SK-N-SH (cell line): Measurements from ENCODE around the gene HPCAL1. TPM values are rescaled to one million over a fixed set of nuclear protein-coding genes. Genes with fewer than 3 reads are reported as not detected.

ENCODE experiments used
- CTCF ChIA-PET: fragments of 300-600, 350-600 bp; formaldehyde crosslinking; extraction: SDS; loops from one replicate; lab custom pipeline; 2021; lab: Yijun Ruan, JAX
- POLR2A ChIA-PET: fragments of 350-600 bp; sonication (Branson Sonifier 250); formaldehyde crosslinking; extraction: SDS; loops from one replicate; lab custom pipeline; 2020; ENCODE audit warnings: antibody characterized with exemption, inconsistent platforms; lab: Yijun Ruan, JAX
- DNase-seq: peaks from one replicate; pipeline ENCODE4 v3.0.0; 2012
- H2AFZ ChIP-seq: fragments of 200-600 bp; sonication (generic); 2 replicates; pipeline ENCODE4 v1.8.1; 2016; ENCODE audit warnings: antibody characterized with exemption, mild to moderate bottlenecking, low read depth
- H3F3A ChIP-seq: fragments of 200-600 bp; sonication (generic); replicated peaks from 2 replicates; pipeline ENCODE3; 2016; ENCODE audit warnings: antibody characterized with exemption, mild to moderate bottlenecking; ENCODE audit not compliant: insufficient read depth
- H3K27ac ChIP-seq, 2 experiments: fragments of 200-500 bp in 1 of 2; fragments of 200-600 bp in 1 of 2; sonication (Bioruptor generic) in 1 of 2; sonication (generic), shearing (Covaris generic) in 1 of 2; 2 replicates each; pipeline versions ENCODE4 v1.5.1 to v1.6.1; 2014 to 2016; ENCODE audit warnings: low read depth in 2 of 2, inconsistent platforms in 1 of 2, low read length in 1 of 2, mild to moderate bottlenecking in 1 of 2, mixed read lengths in 1 of 2
- H3K27me3 ChIP-seq: fragments of 200-600 bp; sonication (generic), shearing (Covaris generic); 2 replicates; pipeline ENCODE4 v1.6.1; 2016; ENCODE audit warnings: mixed run types; ENCODE audit not compliant: insufficient read depth
- H3K36me3 ChIP-seq, 2 experiments: fragments of 200-500 bp in 1 of 2; fragments of 200-600 bp in 1 of 2; sonication (Bioruptor generic) in 1 of 2; sonication (generic) in 1 of 2; replicated peaks in 1 of 2; 2 replicates each; pipeline versions ENCODE3 to v1.5.1; 2014 to 2016; ENCODE audit warnings: low read length in 1 of 2, mild to moderate bottlenecking in 1 of 2; ENCODE audit not compliant: insufficient read depth in 2 of 2, control insufficient read depth in 1 of 2
- H3K4me1 ChIP-seq, 2 experiments: fragments of 200-500 bp in 1 of 2; fragments of 200-600 bp in 1 of 2; sonication (Bioruptor generic) in 1 of 2; sonication (generic), shearing (Covaris generic) in 1 of 2; 2 replicates each; pipeline versions ENCODE4 v1.5.1 to v1.6.1; 2014 to 2016; ENCODE audit warnings: low read depth in 1 of 2, low read length in 1 of 2, mixed run types in 1 of 2; ENCODE audit not compliant: insufficient read depth in 2 of 2, control insufficient read depth in 1 of 2
- H3K4me2 ChIP-seq: fragments of 200-600 bp; sonication (generic), shearing (Covaris generic); 2 replicates; pipeline ENCODE4 v1.6.1; 2017; ENCODE audit warnings: mixed run types
- H3K4me3 ChIP-seq, 2 experiments: fragments of 200-500 bp in 1 of 2; fragments of 200-600 bp in 1 of 2; sonication (Bioruptor generic) in 1 of 2; sonication (generic), shearing (Covaris generic) in 1 of 2; 2 replicates each; pipeline versions ENCODE4 v1.5.1 to v1.8.1; 2014 to 2016; ENCODE audit warnings: low read depth in 2 of 2, inconsistent platforms in 1 of 2, low read length in 1 of 2, mild to moderate bottlenecking in 1 of 2, mixed read lengths in 1 of 2, moderate library complexity in 1 of 2
- H3K79me2 ChIP-seq: fragments of 200-600 bp; sonication (generic); 2 replicates; pipeline ENCODE4 v1.8.1; 2017; ENCODE audit warnings: mild to moderate bottlenecking; ENCODE audit not compliant: insufficient read depth
- H3K9ac ChIP-seq: fragments of 200-600 bp; sonication (generic); 2 replicates; pipeline ENCODE4 v1.6.1; 2017; ENCODE audit warnings: mixed run types
- H3K9me2 ChIP-seq: fragments of 200-600 bp; sonication (generic); 2 replicates; pipeline ENCODE4 v1.6.1; 2017; ENCODE audit warnings: mixed run types
- H3K9me3 ChIP-seq: fragments of 200-600 bp; sonication (generic); 2 replicates; pipeline ENCODE4 v1.6.1; 2017; ENCODE audit warnings: mixed run types, mild to moderate bottlenecking, moderate library complexity
- H4K20me1 ChIP-seq: fragments of 200-600 bp; sonication (generic); 2 replicates; pipeline ENCODE4 v1.6.1; 2017; ENCODE audit warnings: mild to moderate bottlenecking, mixed run types; ENCODE audit not compliant: insufficient read depth
- CHD2 ChIP-seq: fragments of 150-350 bp; IDR thresholded peaks from 2 replicates; pipeline ENCODE4 v1.6.1; 2018; ENCODE audit warnings: low read length; ENCODE audit not compliant: partially characterized antibody
- ELF1 ChIP-seq: IDR thresholded peaks from 2 replicates; pipeline ENCODE4 v1.4.0; 2012
- EZH2phosphoT487 ChIP-seq: fragments of 200-600 bp; sonication (generic); IDR thresholded peaks from 2 replicates; pipeline ENCODE4 v1.6.1; 2017; ENCODE audit warnings: low read depth, mixed run types, mild to moderate bottlenecking, antibody characterized with exemption, moderate library complexity, borderline replicate concordance
- FOXJ3 ChIP-seq: sonication (generic); formaldehyde crosslinking; IDR thresholded peaks from 2 replicates; pipeline ENCODE4 v1.5.1; 2020; ENCODE audit warnings: mild to moderate bottlenecking, missing genetic modification reagents
- FOXM1 ChIP-seq: IDR thresholded peaks from 2 replicates; pipeline ENCODE4 v1.4.0; 2012; ENCODE audit warnings: low read depth, mild to moderate bottlenecking
- GATA2 ChIP-seq: sonication (generic); formaldehyde crosslinking; IDR thresholded peaks from 2 replicates; pipeline ENCODE4 v1.5.0; 2020; ENCODE audit warnings: mild to moderate bottlenecking, missing genetic modification reagents
- MXI1 ChIP-seq: IDR thresholded peaks from 2 replicates; pipeline ENCODE4 v1.6.1; 2012; ENCODE audit warnings: mild to moderate bottlenecking, low read depth, low read length, improper control_type of control experiment
- RAD21 ChIP-seq: IDR thresholded peaks from 2 replicates; pipeline ENCODE4 v1.6.1; 2012; ENCODE audit warnings: mild to moderate bottlenecking, low read length
- SMC3 ChIP-seq: IDR thresholded peaks from 2 replicates; pipeline ENCODE4 v1.6.1; 2012; ENCODE audit warnings: low read depth, low read length, improper control_type of control experiment
- TEAD4 ChIP-seq: IDR thresholded peaks from 2 replicates; pipeline ENCODE4 v1.4.0; 2012; ENCODE audit warnings: mild to moderate bottlenecking, borderline replicate concordance; ENCODE audit not compliant: insufficient read depth
- USF1 ChIP-seq: IDR thresholded peaks from 2 replicates; pipeline ENCODE4 v1.4.0; 2012; ENCODE audit warnings: low read depth, borderline replicate concordance
- WGBS: methylation state at CpG from one replicate; pipeline ENCODE4 v1.1.6; 2017; ENCODE audit warnings: low lambda C conversion rate; 5-methylcytosine and 5-hydroxymethylcytosine counted together
- polyA plus RNA-seq, 3 experiments: library from polyadenylated mRNA; depleted of rRNA; stranded (reverse); fragments of >200 nt; gene quantifications; 2 replicates each; pipeline ENCODE4 v1.2.3, GENCODE V29; 2012

The HPCAL1 gene
- polyA plus RNA-seq, 1 of the 3 experiments (the other 2 are of a cell fraction) = 77.0 TPM

DNA sequence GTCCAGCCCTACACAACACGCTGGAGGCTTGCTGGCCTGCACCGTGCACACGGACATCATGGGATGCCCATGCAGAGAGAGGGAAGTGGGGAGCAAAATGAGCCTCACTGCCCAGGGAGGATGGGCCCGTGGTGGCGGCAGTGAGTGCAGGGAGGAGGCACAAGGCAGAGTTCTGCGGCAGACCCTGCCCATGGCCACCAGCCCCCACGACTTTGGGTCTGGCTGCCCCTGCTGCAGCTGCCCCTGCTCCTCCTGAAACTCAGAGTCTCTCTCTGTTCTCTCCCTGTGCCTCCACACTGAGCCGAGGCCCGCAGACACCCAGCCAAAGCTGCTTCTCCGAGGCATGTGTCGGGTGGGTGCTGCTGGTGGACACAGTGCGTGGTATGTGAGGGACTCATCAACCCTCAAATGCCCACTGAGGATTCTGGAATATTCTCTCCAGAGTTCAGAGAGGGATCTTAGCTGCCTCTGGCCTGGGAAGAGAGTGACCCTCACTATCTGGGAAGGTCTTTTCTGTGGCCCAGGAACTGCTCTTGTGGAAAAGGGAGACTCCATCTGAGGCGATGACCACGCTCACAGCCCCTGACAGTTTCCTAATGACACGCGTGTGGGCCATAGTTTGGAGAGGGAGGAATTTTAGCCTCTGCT is 45.1 kb upstream of the HPCAL1 start:
- ChIA-PET POLR2A (interaction anchor here (0.5 to 0.9 kb wide), 2 partner anchors 53 to 823 kb away, joined by 3 read pairs; no protein-coding TSS in a partner anchor), CTCF (interaction anchor here (1.3 to 2.2 kb wide), 3 partner anchors 12 to 177 kb away, joined by 3 to 6 read pairs (median 4); no protein-coding TSS in a partner anchor)
- peaks cover 0 to 33% of the 10 kb centered on the region in 2 experiments; a peak in 1 of 4 replicates for H3K4me1 ChIP-seq
- no peaks in the 10 kb centered on the region for H3K36me3 ChIP-seq
- no peak overlapping the region for H2AFZ ChIP-seq
- H3K9me2 ChIP-seq = no peaks in the 10 kb centered on the region
- TF ChIP-seq CHD2 = no peak
- TF ChIP-seq MXI1 = no peak
- TF ChIP-seq SMC3 = no peak
- no peak for TF ChIP-seq TEAD4
- no peak for TF ChIP-seq USF1
- TF ChIP-seq RAD21 = no peak
- no peak for TF ChIP-seq FOXJ3 (CRISPR knock-in tag)
- TF ChIP-seq, all 33 proteins: peak for 0
- Histone ChIP-seq H3K27ac (no peak overlapping the region), H4K20me1 (no peaks in the 10 kb centered on the region), H3K27me3 (no peaks in the 10 kb centered on the region), H3K4me3 (no peak overlapping the region), H3K9ac (no peak overlapping the region), H3K4me2 (no peak overlapping the region), H3K9me3 (no peaks in the 10 kb centered on the region), H3K79me2 (no peaks in the 10 kb centered on the region), H3F3A (no peaks in the 10 kb centered on the region)
- 65% methylated on average over 15 of the region's 16 CpGs for WGBS
- DNase-seq = no peak

GRCh38 chr2:10258326-10258725 is 44.4 kb upstream of the HPCAL1 start:
- Histone ChIP-seq H3K79me2 (no peaks in the 10 kb centered on the region), H3K4me3 (no peak overlapping the region), H3K27me3 (no peaks in the 10 kb centered on the region), H3K9me3 (no peaks in the 10 kb centered on the region)
- no peak for DNase-seq
- no peak for TF ChIP-seq GATA2 (CRISPR knock-in tag)
- no peak for TF ChIP-seq ELF1
- TF ChIP-seq EZH2phosphoT487 = no peak
- TF ChIP-seq FOXJ3 (CRISPR knock-in tag) = no peak
- no peak for TF ChIP-seq FOXM1
- TF ChIP-seq, all 33 proteins: peak for 0
- Histone ChIP-seq H3K9me2 (no peaks in the 10 kb centered on the region), H4K20me1 (no peaks in the 10 kb centered on the region), H3K4me1 (peaks cover 0 to 33% of the 10 kb centered on the region in 2 experiments; a peak in 1 of 4 replicates), H3K9ac (no peak overlapping the region), H2AFZ (no peak overlapping the region), H3K4me2 (no peak overlapping the region), H3K36me3 (no peaks in the 10 kb centered on the region), H3K27ac (no peak overlapping the region), H3F3A (no peaks in the 10 kb centered on the region)
- 62% methylated on average over 5 of the region's 5 CpGs for WGBS
- ChIA-PET POLR2A (interaction anchor here (0.5 to 0.9 kb wide), 2 partner anchors 54 to 823 kb away, joined by 3 read pairs; no protein-coding TSS in a partner anchor), CTCF (interaction anchor here (1.3 to 2.2 kb wide), 3 partner anchors 11 to 177 kb away, joined by 3 to 6 read pairs (median 4); no protein-coding TSS in a partner anchor)
